ENCODE results near the gene MT1E.

DNA sequence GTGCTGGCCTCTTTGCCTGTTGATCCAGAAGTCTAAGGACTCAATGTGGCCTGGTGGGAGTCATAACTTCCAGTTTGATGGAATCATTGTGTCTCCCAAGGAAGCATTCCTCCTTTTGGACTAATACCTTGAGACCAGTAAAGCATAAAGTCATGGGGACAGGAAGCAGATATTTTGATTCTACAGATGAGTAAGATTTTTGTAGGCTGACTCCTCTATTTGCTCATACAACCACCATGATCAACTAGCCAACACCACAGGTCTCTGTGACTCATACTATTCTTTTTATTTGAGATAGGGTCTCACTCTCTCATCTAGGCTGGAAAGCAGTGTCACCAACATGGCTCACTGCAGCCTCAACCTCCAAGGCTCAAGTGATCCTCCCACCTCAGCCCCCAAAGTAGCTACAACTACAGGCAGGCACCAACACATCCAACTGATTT, 11.0 kb upstream of the MT1E start:
- no peak for TF ChIP-seq CTCF (IDR thresholded peaks at IDR 0.05 in 2 of 3, conservative IDR thresholded peaks at IDR 0.05 in 1 of 3; ENCODE audit: borderline replicate concordance in 1 of 3, insufficient read depth in 1 of 3, low read depth in 2 of 3, low read length in 2 of 3)
- TF ChIP-seq POLR2AphosphoS5 (IDR thresholded peaks at IDR 0.05; ENCODE audit: low read depth, low read length): no peak
- no peak for TF ChIP-seq POLR2A (IDR thresholded peaks at IDR 0.05; ENCODE audit: borderline replicate concordance, extremely low read depth, insufficient read depth, insufficient read length)
- no peak for TF ChIP-seq MAX (IDR thresholded peaks at IDR 0.05)
- TF ChIP-seq CEBPB (IDR thresholded peaks at IDR 0.05; ENCODE audit: low read depth): no peak
- no peak for TF ChIP-seq EZH2 (IDR thresholded peaks at IDR 0.05)
- no peak for TF ChIP-seq EGR1 (IDR thresholded peaks at IDR 0.05; ENCODE audit: low read depth)
- TF ChIP-seq RAD21 (IDR thresholded peaks at IDR 0.05; ENCODE audit: low read depth): no peak
- TF ChIP-seq YY1 (IDR thresholded peaks at IDR 0.05; ENCODE audit: extremely low read depth, insufficient replicate concordance, low read depth, low read length): no peak
